IMR-90 (cell line): Measurements from ENCODE around the gene BTBD9. TPM values are rescaled to one million over a fixed set of nuclear protein-coding genes. Genes with fewer than 3 reads are reported as not detected.

Source experiments
- ATAC-seq: fragments of 200-7000 bp; cut with Tn5 transposase; 2 replicates; pipeline ENCODE4 v1.9.1; 2020; ENCODE audit warnings: low read depth, mild to moderate bottlenecking, moderate library complexity
- BruUV-seq: library from RNA; stranded (reverse); fragments of 400-500 nt; replicated peaks from 2 replicates; lab custom pipeline; 2021; lab: Mats Ljungman, UMichigan
- CTCF ChIA-PET: fragments of 300-600 bp; formaldehyde crosslinking; extraction: SDS; loops from one replicate; lab custom pipeline; 2021; ENCODE audit warnings: antibody characterized with exemption; lab: Yijun Ruan, JAX
- POLR2A ChIA-PET: fragments of 300-600 bp; sonication (Branson Sonifier 250); formaldehyde crosslinking; loops from one replicate; lab custom pipeline; 2022; ENCODE audit warnings: antibody characterized with exemption; ENCODE audit not compliant: unreplicated experiment; lab: Charles Lee
- DNase-seq: peaks from one replicate; pipeline ENCODE4 v3.0.0; 2013
- H2AFZ ChIP-seq: replicated peaks from 2 replicates; pipeline ENCODE3; 2013; ENCODE audit warnings: low read length, mild to moderate bottlenecking; ENCODE audit not compliant: poor library complexity
- H2AK5ac ChIP-seq: 2 replicates; pipeline ENCODE4 v1.6.1; 2013; ENCODE audit warnings: low read depth, low read length, inconsistent platforms
- H2AK9ac ChIP-seq: replicated peaks from 2 replicates; pipeline ENCODE3; 2013; ENCODE audit warnings: mild to moderate bottlenecking, low read depth, low read length, moderate library complexity; ENCODE audit not compliant: poor library complexity
- H2BK120ac ChIP-seq: 2 replicates; pipeline ENCODE4 v1.6.1; 2013; ENCODE audit warnings: low read depth, low read length, inconsistent platforms
- H2BK15ac ChIP-seq: 3 replicates; pipeline ENCODE4 v1.6.1; 2013; ENCODE audit warnings: low read depth, low read length, inconsistent platforms
- H2BK20ac ChIP-seq: 2 replicates; pipeline ENCODE4 v1.6.1; 2013; ENCODE audit warnings: low read depth, mild to moderate bottlenecking, inconsistent platforms, low read length, moderate library complexity
- H2BK5ac ChIP-seq: 2 replicates; pipeline ENCODE4 v1.6.1; 2013; ENCODE audit warnings: mild to moderate bottlenecking, low read depth, low read length, inconsistent platforms; ENCODE audit not compliant: poor library complexity, severe bottlenecking
- H3K14ac ChIP-seq: replicated peaks from 2 replicates; pipeline ENCODE4 v1.6.1; 2013; ENCODE audit warnings: low read depth, low read length, inconsistent platforms
- H3K18ac ChIP-seq: 2 replicates; pipeline ENCODE4 v1.6.1; 2013; ENCODE audit warnings: low read depth, low read length, control low read depth
- H3K23ac ChIP-seq: 2 replicates; pipeline ENCODE4 v1.6.1; 2013; ENCODE audit warnings: low read depth, low read length, inconsistent platforms
- H3K27ac ChIP-seq: 2 replicates; pipeline ENCODE4 v1.5.1; 2013; ENCODE audit warnings: mild to moderate bottlenecking, control low read depth, low read length; ENCODE audit not compliant: insufficient read depth
- H3K27me3 ChIP-seq: 2 replicates; pipeline ENCODE4 v1.6.1; 2013; ENCODE audit warnings: low read length; ENCODE audit not compliant: control insufficient read depth, insufficient read depth
- H3K36me3 ChIP-seq: 2 replicates; pipeline ENCODE4 v1.6.1; 2013; ENCODE audit warnings: low read length, mixed read lengths; ENCODE audit not compliant: control insufficient read depth, insufficient read depth
- H3K4ac ChIP-seq: 2 replicates; pipeline ENCODE4 v1.6.1; 2013; ENCODE audit warnings: low read depth, low read length, inconsistent platforms
- H3K4me1 ChIP-seq: 2 replicates; pipeline ENCODE4 v1.6.1; 2013; ENCODE audit warnings: low read length, mixed read lengths; ENCODE audit not compliant: control insufficient read depth, insufficient read depth
- H3K4me2 ChIP-seq: 2 replicates; pipeline ENCODE4 v1.6.1; 2013; ENCODE audit warnings: low read depth, mild to moderate bottlenecking, control low read depth, low read length, moderate library complexity
- H3K4me3 ChIP-seq: 2 replicates; pipeline ENCODE4 v1.5.1; 2013; ENCODE audit warnings: low read depth, mild to moderate bottlenecking, control low read depth, low read length, moderate library complexity; ENCODE audit not compliant: insufficient read depth
- H3K56ac ChIP-seq: 2 replicates; pipeline ENCODE4 v1.6.1; 2013; ENCODE audit warnings: low read length, inconsistent platforms; ENCODE audit not compliant: insufficient read depth; ENCODE audit errors: extremely low read depth
- H3K79me1 ChIP-seq, 2 experiments: 2 replicates each; pipeline ENCODE4 v1.6.1; 2013; ENCODE audit warnings: low read length in 2 of 2, inconsistent platforms in 1 of 2, low read depth in 1 of 2
- H3K9ac ChIP-seq: 2 replicates; pipeline ENCODE4 v1.6.1; 2013; ENCODE audit warnings: low read depth, low read length, control low read depth
- H3K9me1 ChIP-seq: 2 replicates; pipeline ENCODE4 v1.6.1; 2013; ENCODE audit warnings: low read length, inconsistent platforms; ENCODE audit not compliant: insufficient read depth
- H3K9me3 ChIP-seq: 2 replicates; pipeline ENCODE4 v1.6.1; 2013; ENCODE audit warnings: low read length; ENCODE audit not compliant: control insufficient read depth, insufficient read depth
- H4K20me1 ChIP-seq: 2 replicates; pipeline ENCODE4 v1.6.1; 2013; ENCODE audit warnings: low read length, inconsistent platforms; ENCODE audit not compliant: insufficient read depth
- H4K5ac ChIP-seq: 2 replicates; pipeline ENCODE4 v1.6.1; 2013; ENCODE audit warnings: mild to moderate bottlenecking, low read depth, low read length, control low read depth
- H4K8ac ChIP-seq, 2 experiments: 2 replicates each; pipeline ENCODE4 v1.6.1; 2013; ENCODE audit warnings: low read depth in 2 of 2, low read length in 2 of 2, control low read depth in 1 of 2, inconsistent platforms in 1 of 2
- H4K91ac ChIP-seq: 2 replicates; pipeline ENCODE4 v1.6.1; 2013; ENCODE audit warnings: low read depth, low read length, inconsistent platforms; ENCODE audit not compliant: insufficient read depth
- BHLHE40 ChIP-seq: fragments of 150-350 bp; IDR thresholded peaks from 2 replicates; pipeline ENCODE4 v1.6.1; 2016; ENCODE audit warnings: mild to moderate bottlenecking, low read depth, low read length
- CEBPB ChIP-seq: IDR thresholded peaks from 2 replicates; pipeline ENCODE4 v1.6.1; 2012; ENCODE audit warnings: low read depth, low read length, improper control_type of control experiment
- CHD1 ChIP-seq: IDR thresholded peaks from 2 replicates; pipeline ENCODE4 v1.6.1; 2012; ENCODE audit warnings: low read depth, low read length, improper control_type of control experiment
- CTCF ChIP-seq: conservative IDR thresholded peaks from 2 replicates; pipeline ENCODE4 v1.5.1; 2012; ENCODE audit warnings: mild to moderate bottlenecking, low read depth, low read length, improper control_type of control experiment
- ELK1 ChIP-seq: fragments of 150-350 bp; IDR thresholded peaks from 2 replicates; pipeline ENCODE4 v1.6.1; 2016; ENCODE audit warnings: low read depth, mild to moderate bottlenecking, low read length, moderate library complexity, borderline replicate concordance
- FOS ChIP-seq: fragments of 150-350 bp; IDR thresholded peaks from 2 replicates; pipeline ENCODE4 v1.6.1; 2016; ENCODE audit warnings: low read depth, low read length
- MAFK ChIP-seq: IDR thresholded peaks from 2 replicates; pipeline ENCODE4 v1.6.1; 2012; ENCODE audit warnings: low read depth, low read length, improper control_type of control experiment
- MAZ ChIP-seq: IDR thresholded peaks from 2 replicates; pipeline ENCODE4 v1.6.1; 2012; ENCODE audit warnings: low read depth, mild to moderate bottlenecking, low read length, improper control_type of control experiment, moderate library complexity, borderline replicate concordance
- MXI1 ChIP-seq: IDR thresholded peaks from 2 replicates; pipeline ENCODE4 v1.6.1; 2012; ENCODE audit warnings: low read depth, mild to moderate bottlenecking, low read length, moderate library complexity, borderline replicate concordance
- NFE2L2 ChIP-seq: fragments of 150-350 bp; IDR thresholded peaks from 2 replicates; pipeline ENCODE4 v1.6.1; 2016; ENCODE audit warnings: low read depth, mild to moderate bottlenecking, low read length
- POLR2A ChIP-seq: IDR thresholded peaks from 2 replicates; pipeline ENCODE4 v1.6.1; 2012; ENCODE audit warnings: mild to moderate bottlenecking, low read depth, low read length
- RFX5 ChIP-seq: IDR thresholded peaks from 2 replicates; pipeline ENCODE4 v1.8.0; 2012; ENCODE audit warnings: low read depth, mild to moderate bottlenecking, low read length, moderate library complexity
- USF2 ChIP-seq: fragments of 150-350 bp; IDR thresholded peaks from 2 replicates; pipeline ENCODE4 v1.6.1; 2017; ENCODE audit warnings: mild to moderate bottlenecking, antibody characterized with exemption, low read length, low read depth
- dilution Hi-C: fragments of 300-500 bp; cut with HindIII; formaldehyde crosslinking; loops from one replicate; pipeline ENCODE4 v1.14.3; 2018; ENCODE audit warnings: low sequenced_read_pairs; ENCODE audit not compliant: unreplicated experiment
- in situ Hi-C: fragments of 300-500 bp; cut with MboI; formaldehyde crosslinking; loops from 3 replicates; pipeline ENCODE4 v1.14.3; 2019; ENCODE audit warnings: low sequenced_read_pairs, inconsistent platforms, mixed read lengths
- intact Hi-C: fragments of 100-400 bp; cut with micrococcal nuclease; formaldehyde crosslinking; loops from 2 replicates; pipeline ENCODE4 v1.10.0; 2022
- polyA plus RNA-seq, 3 experiments: library from polyadenylated mRNA; depleted of rRNA; stranded (reverse); fragments of >200 nt; gene quantifications; 2 replicates each; pipeline ENCODE4 v1.2.3, GENCODE V29; 2012; ENCODE audit warnings: low replicate concordance in 1 of 3
- total RNA-seq: library from RNA; depleted of rRNA; stranded (reverse); fragments of >200 nt; gene quantifications from 2 replicates; pipeline ENCODE4 v1.2.3, GENCODE V29; 2012

BTBD9 gene
- total and polyA plus RNA-seq, 2 of the 4 experiments (the other 2 are of a cell fraction), result 4.1 to 22.0 TPM

GRCh38 chr6:38306931-38307330 is 332.8 kb downstream of the BTBD9 start:
- BruUV-seq, result no TSS peak
- no peak overlapping the region for H3K9ac ChIP-seq
- CTCF ChIA-PET, result interaction anchor here (0.6 to 1.4 kb wide), 2 partner anchors 31 to 463 kb away, joined by 3 read pairs; no protein-coding TSS in a partner anchor

More at GRCh38 chr6:38306931-38307330, 332.8 kb downstream of the BTBD9 start:
- ATAC-seq (no peak), DNase-seq (no peak)
- Histone ChIP-seq H3K79me1 (no peaks in the 10 kb centered on the region), H3K23ac (no peak overlapping the region), H3K4ac (no peak overlapping the region), H3K14ac (no peak overlapping the region), H2AK9ac (no peak overlapping the region), H2BK15ac (no peak overlapping the region), H4K20me1 (no peaks in the 10 kb centered on the region), H2AFZ (no peak overlapping the region), H3K36me3 (no peaks in the 10 kb centered on the region), H3K4me3 (no peak overlapping the region), H4K8ac (no peak overlapping the region), H3K4me2 (no peak overlapping the region), H4K5ac (no peak overlapping the region), H3K56ac (no peak overlapping the region), H3K9me3 (no peaks in the 10 kb centered on the region), H4K91ac (no peak overlapping the region), H2AK5ac (no peak overlapping the region), H3K4me1 (peaks cover 2% of the 10 kb centered on the region), H3K18ac (peak overlapping the region; percentile 13; the same call in 1 of the 2 replicates), H3K27ac (no peak overlapping the region), H2BK20ac (no peak overlapping the region), H2BK5ac (no peak overlapping the region), H2BK120ac (no peak overlapping the region; the same call in 1 of the 2 replicates), H3K9me1 (no peaks in the 10 kb centered on the region), H3K27me3 (no peaks in the 10 kb centered on the region)
- POLR2A ChIA-PET, result no interaction called here
- dilution Hi-C loops, result no loop called here
- intact Hi-C loops, result no loop called here
- TF ChIP-seq MXI1 (no peak), BHLHE40 (no peak), USF2 (no peak), CEBPB (no peak), CTCF (no peak), RFX5 (no peak), MAZ (no peak), ELK1 (no peak), POLR2A (no peak), NFE2L2 (no peak), FOS (no peak), MAFK (no peak), CHD1 (no peak)
- in situ Hi-C loops, result no loop called here
